Astrocyte of the cerebellum (primary cell): ENCODE data around the gene PICALM.
"Not testable (repeated sequence)": the region's sequence is repeated elsewhere in the genome, so short reads cannot be mapped to it uniquely, and the experiment has no call there.

ENCODE experiments used
- DNase-seq: peaks from one replicate; pipeline ENCODE4 v3.0.0-alpha.2; 2011; ENCODE audit warnings: low read depth
- H3K4me3 ChIP-seq: 2 replicates; pipeline ENCODE4 v1.5.1; 2011; ENCODE audit warnings: mild to moderate bottlenecking, low read depth, low read length, moderate library complexity
- in situ Hi-C: cut with HindIII; loops from 2 replicates; pipeline ENCODE4 v1.10.0; 2017; ENCODE audit warnings: low sequenced_read_pairs
- TF ChIP-seq, protein P1 (sequence below): IDR thresholded peaks from 2 replicates; pipeline ENCODE4 v1.5.1; 2012; ENCODE audit warnings: low read length, low read depth, moderate library complexity, mild to moderate bottlenecking; ENCODE audit errors: missing control alignments

The PICALM gene

DNA sequence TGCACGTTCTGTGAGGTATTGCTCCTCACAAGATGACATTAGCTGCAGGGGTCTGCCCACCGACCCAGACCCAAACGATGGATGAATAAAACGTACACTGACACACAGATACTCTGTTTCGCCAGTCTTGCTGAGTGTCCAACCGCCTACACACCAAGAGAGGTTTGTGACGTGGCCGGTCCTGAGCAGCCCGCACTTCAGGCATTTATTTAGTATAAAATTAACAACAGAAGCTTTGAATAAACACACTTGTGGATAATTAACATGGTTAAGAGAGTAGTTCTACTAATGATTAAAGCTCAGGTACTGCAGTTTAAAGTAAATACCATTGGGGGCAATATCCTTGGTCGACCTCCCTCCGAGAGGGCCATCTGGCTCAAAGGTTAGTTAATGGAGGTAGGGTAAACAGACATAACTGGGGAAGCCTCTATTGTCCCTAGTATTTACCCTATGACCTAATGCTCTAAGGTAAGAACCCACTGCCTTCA is 138.0 kb downstream of the PICALM start:
- TF ChIP-seq, protein P1, sequence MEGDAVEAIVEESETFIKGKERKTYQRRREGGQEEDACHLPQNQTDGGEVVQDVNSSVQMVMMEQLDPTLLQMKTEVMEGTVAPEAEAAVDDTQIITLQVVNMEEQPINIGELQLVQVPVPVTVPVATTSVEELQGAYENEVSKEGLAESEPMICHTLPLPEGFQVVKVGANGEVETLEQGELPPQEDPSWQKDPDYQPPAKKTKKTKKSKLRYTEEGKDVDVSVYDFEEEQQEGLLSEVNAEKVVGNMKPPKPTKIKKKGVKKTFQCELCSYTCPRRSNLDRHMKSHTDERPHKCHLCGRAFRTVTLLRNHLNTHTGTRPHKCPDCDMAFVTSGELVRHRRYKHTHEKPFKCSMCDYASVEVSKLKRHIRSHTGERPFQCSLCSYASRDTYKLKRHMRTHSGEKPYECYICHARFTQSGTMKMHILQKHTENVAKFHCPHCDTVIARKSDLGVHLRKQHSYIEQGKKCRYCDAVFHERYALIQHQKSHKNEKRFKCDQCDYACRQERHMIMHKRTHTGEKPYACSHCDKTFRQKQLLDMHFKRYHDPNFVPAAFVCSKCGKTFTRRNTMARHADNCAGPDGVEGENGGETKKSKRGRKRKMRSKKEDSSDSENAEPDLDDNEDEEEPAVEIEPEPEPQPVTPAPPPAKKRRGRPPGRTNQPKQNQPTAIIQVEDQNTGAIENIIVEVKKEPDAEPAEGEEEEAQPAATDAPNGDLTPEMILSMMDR = no peak
- no peak overlapping the region for H3K4me3 ChIP-seq
- no peak for DNase-seq
- in situ Hi-C loops = no loop called here

DNA sequence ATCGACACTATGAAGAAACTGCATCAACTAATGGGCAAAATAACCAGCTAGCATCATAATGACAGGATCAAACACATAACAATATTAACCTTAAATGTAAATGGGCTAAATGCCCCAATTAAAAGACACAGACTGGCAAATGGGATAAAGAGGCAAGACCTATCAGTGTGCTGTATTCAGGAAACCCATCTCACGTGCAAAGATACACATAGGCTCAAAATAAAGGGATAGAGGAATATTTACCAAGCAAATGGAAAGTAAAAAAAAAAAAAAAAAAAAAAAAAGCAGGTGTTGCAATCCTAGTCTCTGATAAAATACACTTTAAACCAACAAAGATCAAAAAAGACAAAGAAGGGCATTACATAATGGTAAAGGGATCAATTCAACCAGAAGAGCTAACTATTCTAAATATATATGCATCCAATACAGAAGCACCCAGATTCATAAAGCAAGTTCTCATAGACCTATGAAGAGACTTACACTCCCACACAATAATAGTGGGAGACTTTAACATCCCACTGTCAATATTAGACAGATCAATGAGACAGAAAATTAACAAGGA is 142.2 kb downstream of the PICALM start:
- in situ Hi-C loops, DNase-seq, H3K4me3 ChIP-seq: not testable (repeated sequence)

DNA sequence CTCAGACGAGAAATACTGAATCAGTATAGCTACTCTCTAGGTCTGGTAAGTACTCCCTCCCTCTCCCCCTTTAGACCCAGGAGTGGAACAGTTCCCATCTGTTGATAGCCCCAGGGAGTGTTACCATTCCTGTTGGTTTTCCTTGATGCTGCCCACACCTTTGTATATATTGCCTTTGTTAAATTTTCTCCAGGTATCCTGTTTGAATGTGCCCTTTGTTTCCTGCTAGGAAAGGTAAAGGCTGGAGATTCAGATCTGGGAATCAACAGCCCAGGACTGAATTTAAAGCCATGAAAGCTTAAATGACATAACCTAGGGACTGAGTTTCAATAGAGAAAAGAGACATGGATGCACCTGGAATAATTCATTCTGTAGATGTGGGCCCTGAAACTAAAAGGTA is 145.4 kb downstream of the PICALM start:
- TF ChIP-seq, protein P1 = no peak

DNA sequence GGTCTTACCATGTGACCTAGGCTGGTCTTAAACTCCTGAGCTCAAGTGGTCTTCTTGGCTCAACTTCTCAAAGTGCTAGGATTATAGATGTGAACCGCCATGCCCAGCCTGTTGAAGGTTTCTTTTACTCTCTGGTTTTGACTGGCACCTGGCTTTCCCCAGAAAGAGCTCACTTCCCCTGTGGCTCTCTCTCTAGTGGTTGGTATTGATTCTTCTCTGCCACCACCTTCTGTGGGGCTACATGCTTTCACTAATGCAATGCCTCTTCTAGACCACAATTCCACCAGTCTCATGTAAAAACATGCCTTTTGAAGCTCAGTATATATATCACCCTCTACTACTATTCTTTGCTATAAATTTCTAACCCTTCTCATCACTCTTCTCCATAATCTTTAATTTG is 146.5 kb downstream of the PICALM start:
- in situ Hi-C loops = no loop called here
- H3K4me3 ChIP-seq = no peak overlapping the region
- TF ChIP-seq, protein P1 = no peak
- DNase-seq = no peak

More for the DNA sequence above, 145.4 kb downstream of the PICALM start:
- in situ Hi-C loops = no loop called here
- DNase-seq = no peak
- H3K4me3 ChIP-seq = no peak overlapping the region

DNA sequence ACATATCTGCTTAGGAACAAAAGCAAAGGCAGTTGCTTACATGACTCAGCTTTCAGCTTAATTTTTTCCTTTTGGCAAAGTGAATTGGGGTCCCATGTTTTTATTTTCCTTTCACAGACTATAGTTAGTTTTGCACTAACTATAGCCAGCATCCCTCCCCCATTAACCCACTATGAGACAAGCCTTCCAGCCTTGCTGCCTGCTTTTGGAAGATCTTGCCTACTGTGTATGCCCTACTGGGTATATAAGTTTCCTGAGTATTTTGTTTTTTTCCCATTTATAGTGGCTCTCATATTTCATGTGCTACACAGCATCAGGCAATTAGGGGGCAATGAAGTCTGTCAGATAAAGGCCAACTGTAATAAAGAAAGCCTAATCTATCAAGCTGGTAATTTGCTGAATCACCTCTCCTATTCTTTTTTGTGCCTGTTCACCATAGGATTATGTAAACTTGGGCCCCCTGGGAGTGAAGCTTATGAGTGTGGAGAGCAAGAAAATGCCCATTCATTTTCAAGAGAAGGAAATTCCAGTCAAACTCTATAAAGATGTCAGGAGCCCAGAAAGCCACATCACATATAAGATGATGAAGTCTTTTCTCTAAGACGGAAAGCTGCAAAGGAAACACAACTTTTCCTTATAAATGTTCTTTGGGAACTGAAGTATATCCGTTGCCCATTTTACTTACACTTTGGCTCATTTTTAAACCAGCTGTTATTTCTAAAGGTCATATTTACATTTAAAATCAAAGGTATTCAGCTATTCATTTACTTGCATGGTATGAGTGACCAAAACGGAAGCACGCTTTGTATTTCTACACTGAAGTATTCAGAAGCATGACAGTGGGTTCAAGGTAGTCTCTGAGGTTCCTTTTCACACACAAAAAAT is 149.7 kb downstream of the PICALM start:
- TF ChIP-seq, protein P1 = no peak
- no peak for DNase-seq
- H3K4me3 ChIP-seq = no peak overlapping the region
- in situ Hi-C loops = no loop called here

DNA sequence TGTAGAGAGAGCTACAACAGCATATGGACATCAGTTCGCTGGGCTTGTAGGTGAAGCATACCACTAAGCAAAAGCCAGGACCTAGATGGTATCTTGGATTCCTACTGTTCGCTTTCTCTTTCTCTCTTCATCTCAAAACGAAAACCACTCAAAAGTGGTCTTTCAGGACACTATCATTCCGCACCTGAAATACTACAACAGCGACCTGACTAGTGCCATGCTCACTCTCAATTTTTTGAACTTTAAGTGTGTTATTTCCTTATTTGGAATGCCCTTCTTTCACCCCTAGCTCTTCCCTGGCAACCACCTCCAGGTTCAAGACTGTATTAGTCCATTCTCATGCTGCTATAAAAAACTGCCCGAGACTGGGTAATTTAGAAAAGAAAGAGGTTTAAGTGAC is 154.5 kb downstream of the PICALM start:
- TF ChIP-seq, protein P1 = no peak
- H3K4me3 ChIP-seq = no peak overlapping the region
- in situ Hi-C loops = no loop called here
- DNase-seq = no peak

DNA sequence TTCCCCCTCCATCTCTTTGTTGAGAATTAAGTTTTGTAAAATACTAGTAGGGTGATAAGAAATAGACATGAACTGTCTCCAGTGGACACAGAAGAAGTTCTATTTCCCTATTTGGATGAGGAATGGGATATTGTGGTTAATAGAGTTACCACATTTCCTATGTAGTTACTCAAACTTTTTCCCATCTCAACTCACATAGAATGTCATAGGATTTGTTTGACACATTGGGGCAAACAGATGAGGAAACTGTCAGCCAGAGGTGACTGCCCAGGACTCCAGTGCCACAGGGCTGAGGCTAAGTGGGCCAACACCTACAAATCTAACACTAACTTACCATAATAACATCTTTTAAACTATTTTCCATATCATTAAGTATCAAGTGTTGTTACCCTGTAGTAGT is 155.4 kb downstream of the PICALM start:
- TF ChIP-seq, protein P1 = no peak
- H3K4me3 ChIP-seq = no peak overlapping the region
- in situ Hi-C loops = no loop called here
- DNase-seq = no peak
